Thyroid gland (tissue), 4 donors: ENCODE results near the gene GLCCI1.

Source experiments
- CTCF ChIP-seq, 6 experiments: fragments of 200-600 bp in 3 of 6; fragments of 450-650 bp in 3 of 6; sonication (generic) in 3 of 6; IDR thresholded peaks; one replicate each; pipeline ENCODE4 v1.5.1; 2016 to 2019; ENCODE audit warnings: antibody characterized with exemption in 6 of 6, mild to moderate bottlenecking in 2 of 6, inconsistent platforms in 1 of 6, moderate library complexity in 1 of 6
- POLR2A ChIP-seq, 2 donors: fragments of 450-650 bp; IDR thresholded peaks; one replicate each; pipeline ENCODE4 v1.6.1; 2017; ENCODE audit warnings: antibody characterized with exemption in 2 of 2, mild to moderate bottlenecking in 2 of 2, moderate library complexity in 1 of 2

- no peak for TF ChIP-seq POLR2A (IDR thresholded peaks at IDR 0.05)
- TF ChIP-seq CTCF (IDR thresholded peaks at IDR 0.05): no peak
Measured at GRCh38 chr7:8035192-8035591, 66.6 kb downstream of the GLCCI1 start.
